Lower leg skin (tissue), 3 donors: ENCODE data around the gene FMNL3.

ENCODE experiments used
- CTCF ChIP-seq, 3 donors: fragments of 450-650 bp; IDR thresholded peaks; one replicate each; pipeline ENCODE4 v1.5.1; 2016; ENCODE audit warnings: antibody characterized with exemption in 3 of 3, mild to moderate bottlenecking in 3 of 3, moderate library complexity in 2 of 3
- POLR2A ChIP-seq, 2 donors: fragments of 450-650 bp; IDR thresholded peaks; one replicate each; pipeline ENCODE4 v1.6.1; 2016 to 2017; ENCODE audit warnings: antibody characterized with exemption in 2 of 2, mild to moderate bottlenecking in 1 of 2, moderate library complexity in 1 of 2

- no peak for TF ChIP-seq CTCF (IDR thresholded peaks at IDR 0.05)
- TF ChIP-seq POLR2A (IDR thresholded peaks at IDR 0.05): no peak
Measured at GRCh38 chr12:49672301-49673217, 34.6 kb downstream of the FMNL3 start.
